Measurements from ENCODE around the gene PPP1R2C. TPM values are rescaled to one million over a fixed set of nuclear protein-coding genes. Genes with fewer than 3 reads are reported as not detected.
A peak's percentile ranks its signal among the peaks of the same experiment; 100 is the strongest.

The PPP1R2C gene
- total and polyA plus RNA-seq, 2 of the 8 experiments (the other 6 are each of a cell fraction or from before 2014, with no cell fraction given) = not detected

DNA sequence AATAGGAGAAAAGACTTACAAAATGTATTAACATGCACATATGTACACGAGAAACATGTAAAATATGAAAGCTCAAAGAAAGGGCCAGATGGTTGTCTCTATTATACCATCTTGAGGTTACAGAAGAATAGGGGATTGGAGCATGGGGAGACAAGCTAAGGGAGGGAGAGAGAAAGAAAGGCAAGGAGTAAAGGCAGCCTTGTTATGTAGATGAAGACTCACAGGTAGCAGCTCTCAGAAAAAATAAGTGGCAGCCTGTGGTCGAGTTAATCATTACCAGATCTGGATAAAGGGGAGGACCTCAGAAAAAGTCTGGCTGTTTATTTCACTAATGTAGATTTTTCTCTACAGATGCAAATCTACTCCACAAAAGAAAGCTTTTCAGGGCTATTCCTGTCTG, 26.6 kb upstream of the PPP1R2C start:
- no peak overlapping the region for H3K27ac ChIP-seq (ENCODE audit: low read depth, low read length)
- H4K91ac ChIP-seq (replicated peaks; ENCODE audit: insufficient read length, low read length) = no peak overlapping the region
- no peak overlapping the region for H2BK12ac ChIP-seq (ENCODE audit: low read depth, low read length)
- no peak overlapping the region for H3K4ac ChIP-seq (replicated peaks; ENCODE audit: insufficient read length, low read depth, low read length)
- POLR2A ChIA-PET (ENCODE audit: partially characterized antibody) = no interaction called here
- H3K9ac ChIP-seq (replicated peaks in 1 of 4; ENCODE audit: extremely low read depth in 1 of 4, low read depth in 3 of 4, low read length in 3 of 4) = no peak overlapping the region
- H2BK20ac ChIP-seq (ENCODE audit: low read length) = no peak overlapping the region
- H2BK15ac ChIP-seq (ENCODE audit: low read length) = no peak overlapping the region
- H2AK5ac ChIP-seq (ENCODE audit: low read depth, low read length) = no peak overlapping the region
- no peak overlapping the region for H4K5ac ChIP-seq (ENCODE audit: insufficient read length, low read depth, low read length)
- H3K9me3 ChIP-seq (ENCODE audit: insufficient read depth in 2 of 2, low read depth in 1 of 2, low read length in 1 of 2) = no peaks in the 10 kb centered on the region; a peak in 1 of 4 replicates
- no peaks in the 10 kb centered on the region for H3K79me1 ChIP-seq (ENCODE audit: low read depth, low read length)
- H4K8ac ChIP-seq (ENCODE audit: extremely low read depth, insufficient read depth, low read length) = no peak overlapping the region
- no peak for TF ChIP-seq EZH2 (IDR thresholded peaks at IDR 0.05; ENCODE audit: low read depth, low read length, severe bottlenecking)
- TF ChIP-seq, protein P1, sequence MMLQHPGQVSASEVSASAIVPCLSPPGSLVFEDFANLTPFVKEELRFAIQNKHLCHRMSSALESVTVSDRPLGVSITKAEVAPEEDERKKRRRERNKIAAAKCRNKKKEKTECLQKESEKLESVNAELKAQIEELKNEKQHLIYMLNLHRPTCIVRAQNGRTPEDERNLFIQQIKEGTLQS (IDR thresholded peaks at IDR 0.05; ENCODE audit: insufficient read depth, low read depth, low read length) = no peak
- TF ChIP-seq EP300 (IDR thresholded peaks at IDR 0.05; ENCODE audit: borderline replicate concordance in 1 of 2, low read depth in 2 of 2, low read length in 2 of 2) = no peak
- no peak for TF ChIP-seq ZNF274 (IDR thresholded peaks at IDR 0.05; ENCODE audit: borderline replicate concordance, extremely low read depth, low read length)
- no peak for TF ChIP-seq TEAD4 (IDR thresholded peaks at IDR 0.05; ENCODE audit: low read depth, low read length)
- TF ChIP-seq TAF7 (optimal IDR thresholded peaks at IDR 0.05; ENCODE audit: borderline replicate concordance, low read depth, low read length) = no peak
- H3K27me3 ChIP-seq (replicated peaks in 1 of 4; ENCODE audit: control insufficient read depth in 3 of 4, extremely low read depth in 1 of 4, insufficient read depth in 3 of 4, low read length in 3 of 4) = no peaks in the 10 kb centered on the region
- H3K4me2 ChIP-seq (ENCODE audit: insufficient read depth in 1 of 2, low read depth in 2 of 2, low read length in 2 of 2) = peak overlapping the region in 1 of 2 experiments; percentile 21; a peak in 1 of 4 replicates
- DNase-seq (ENCODE audit: low read depth in 1 of 2, low spot score in 2 of 2) = peak in 1 of 2 experiments; percentile 10
- no peak overlapping the region for H3K18ac ChIP-seq (ENCODE audit: extremely low read depth, low read length)
- no peaks in the 10 kb centered on the region for H3K23me2 ChIP-seq (ENCODE audit: low read depth, low read length)
- no peaks in the 10 kb centered on the region for H3K79me2 ChIP-seq (ENCODE audit: control insufficient read depth in 1 of 2, insufficient read depth in 2 of 2, low read length in 2 of 2)
- no peak overlapping the region for H3K23ac ChIP-seq (ENCODE audit: insufficient read length)
- peaks cover 0 to 11% (median 2%) of the 10 kb centered on the region in 4 experiments; a peak in 3 of 7 replicates for H3K4me1 ChIP-seq (replicated peaks in 1 of 4; ENCODE audit: control insufficient read depth in 3 of 4, insufficient read depth in 4 of 4, low read length in 3 of 4)
- H4K20me1 ChIP-seq (replicated peaks in 1 of 2; ENCODE audit: control insufficient read depth in 1 of 2, insufficient read depth in 2 of 2, low read length in 2 of 2) = no peaks in the 10 kb centered on the region
- CTCF ChIA-PET (ENCODE audit: partially characterized antibody) = interaction anchor here (0.8 to 1.0 kb wide), 2 partner anchors 9 to 89 kb away, joined by 4 read pairs; no protein-coding TSS in a partner anchor
- H3K4me3 ChIP-seq (ENCODE audit: extremely low read depth in 1 of 4, insufficient read depth in 2 of 4, low read depth in 3 of 4, low read length in 4 of 4) = peak overlapping the region in 1 of 4 experiments; percentile 36; a peak in 1 of 8 replicates
- no peak overlapping the region for H2AFZ ChIP-seq (ENCODE audit: low read length)
- no peak overlapping the region for H3K14ac ChIP-seq (ENCODE audit: insufficient read length)
- peak; percentile 93 for FAIRE-seq
- H2BK120ac ChIP-seq (replicated peaks; ENCODE audit: low read depth, low read length) = no peak overlapping the region
- no peak overlapping the region for H3K56ac ChIP-seq (replicated peaks; ENCODE audit: insufficient read length, low read depth, low read length)
- H3K36me3 ChIP-seq (ENCODE audit: control insufficient read depth in 2 of 4, insufficient read depth in 4 of 4, low read length in 3 of 4) = no peaks in the 10 kb centered on the region
- no peak overlapping the region; the same call in 1 of the 2 replicates for H2BK5ac ChIP-seq (ENCODE audit: low read depth, low read length)
- WGBS, 2 experiments (ENCODE audit: extremely low coverage in 1 of 2, insufficient coverage in 1 of 2, insufficient read length in 1 of 2, insufficient replicate concordance in 2 of 2, low coverage in 1 of 2, low lambda C conversion rate in 2 of 2, missing lambda C conversion rate in 1 of 2) = 0% methylated on average over 2 of the region's 2 CpGs; no CpG with 5 or more reads in 1 of the 2 experiments
